ENCODE data around the gene PTGFRN.

Gene PTGFRN

DNA sequence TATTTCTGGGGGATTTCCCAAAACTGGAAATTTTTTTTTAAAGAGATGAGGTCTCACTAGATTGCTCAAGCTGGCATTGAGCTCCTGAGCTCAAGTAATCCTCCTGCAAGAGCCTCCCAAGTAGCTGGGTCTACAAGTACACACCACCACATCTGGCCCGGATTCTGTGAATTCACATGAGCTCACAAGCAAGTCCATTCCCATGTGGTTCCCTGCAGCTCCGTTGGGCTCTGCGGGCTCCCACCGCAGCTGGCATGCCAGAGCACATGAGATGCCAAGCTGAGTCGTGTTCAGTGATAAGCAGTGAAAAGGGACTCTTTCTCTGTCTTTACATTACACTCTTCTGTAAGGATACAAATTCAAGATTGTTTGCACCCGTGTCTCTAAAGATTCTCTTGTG lies 128.5 kb downstream of the PTGFRN start:
- no peak for DNase-seq

Data from EL (cell line).